GM12872 (cell line): Measurements from ENCODE around the gene MBP.

ENCODE experiments used
- TF ChIP-seq, protein P1 (sequence below): IDR thresholded peaks from 3 replicates; pipeline ENCODE4 v1.5.1; 2011; ENCODE audit warnings: low read depth, mild to moderate bottlenecking, low read length, moderate library complexity; ENCODE audit not compliant: insufficient read depth

Gene MBP

DNA sequence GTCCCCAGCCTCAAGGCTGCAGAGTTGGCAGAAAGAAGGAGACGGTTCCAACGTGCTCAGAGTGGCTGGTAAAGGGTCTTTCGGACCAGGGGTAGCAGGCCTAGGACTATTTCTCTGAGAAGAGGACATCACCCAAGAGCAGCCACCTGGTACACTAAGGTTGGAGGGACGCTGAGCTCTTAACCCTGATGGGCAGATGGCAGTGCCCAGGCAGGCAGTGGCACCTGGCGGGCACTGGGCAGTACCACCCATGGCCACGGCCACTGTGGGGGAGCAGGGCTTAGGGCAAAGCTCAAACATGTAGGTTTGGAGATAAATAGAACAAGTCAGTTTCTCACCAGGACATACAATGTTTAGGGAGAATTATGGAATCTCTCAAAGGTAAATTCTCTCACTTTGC lies 53.5 kb downstream of the MBP start:
- TF ChIP-seq, protein P1, sequence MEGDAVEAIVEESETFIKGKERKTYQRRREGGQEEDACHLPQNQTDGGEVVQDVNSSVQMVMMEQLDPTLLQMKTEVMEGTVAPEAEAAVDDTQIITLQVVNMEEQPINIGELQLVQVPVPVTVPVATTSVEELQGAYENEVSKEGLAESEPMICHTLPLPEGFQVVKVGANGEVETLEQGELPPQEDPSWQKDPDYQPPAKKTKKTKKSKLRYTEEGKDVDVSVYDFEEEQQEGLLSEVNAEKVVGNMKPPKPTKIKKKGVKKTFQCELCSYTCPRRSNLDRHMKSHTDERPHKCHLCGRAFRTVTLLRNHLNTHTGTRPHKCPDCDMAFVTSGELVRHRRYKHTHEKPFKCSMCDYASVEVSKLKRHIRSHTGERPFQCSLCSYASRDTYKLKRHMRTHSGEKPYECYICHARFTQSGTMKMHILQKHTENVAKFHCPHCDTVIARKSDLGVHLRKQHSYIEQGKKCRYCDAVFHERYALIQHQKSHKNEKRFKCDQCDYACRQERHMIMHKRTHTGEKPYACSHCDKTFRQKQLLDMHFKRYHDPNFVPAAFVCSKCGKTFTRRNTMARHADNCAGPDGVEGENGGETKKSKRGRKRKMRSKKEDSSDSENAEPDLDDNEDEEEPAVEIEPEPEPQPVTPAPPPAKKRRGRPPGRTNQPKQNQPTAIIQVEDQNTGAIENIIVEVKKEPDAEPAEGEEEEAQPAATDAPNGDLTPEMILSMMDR: no peak

DNA sequence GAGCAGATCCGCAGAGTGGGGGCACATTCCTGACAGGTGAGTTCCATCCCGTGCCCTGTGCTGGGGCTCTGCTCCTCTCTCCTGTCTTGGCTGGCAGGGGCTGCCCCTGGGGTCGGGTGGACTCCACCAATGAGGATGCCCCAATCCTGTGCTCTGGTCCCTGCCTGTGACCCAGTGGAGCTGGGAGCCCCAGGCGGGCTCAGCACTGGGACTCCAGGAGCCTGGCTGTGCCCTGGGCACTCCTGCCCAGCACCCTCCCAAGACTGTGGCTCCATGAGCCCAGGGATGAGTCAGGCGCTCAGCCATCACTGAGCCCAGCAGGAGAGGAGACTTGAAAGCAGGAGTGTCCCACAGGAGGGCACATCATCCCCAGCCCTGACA lies 53.9 kb downstream of the MBP start:
- TF ChIP-seq, protein P1: no peak

DNA sequence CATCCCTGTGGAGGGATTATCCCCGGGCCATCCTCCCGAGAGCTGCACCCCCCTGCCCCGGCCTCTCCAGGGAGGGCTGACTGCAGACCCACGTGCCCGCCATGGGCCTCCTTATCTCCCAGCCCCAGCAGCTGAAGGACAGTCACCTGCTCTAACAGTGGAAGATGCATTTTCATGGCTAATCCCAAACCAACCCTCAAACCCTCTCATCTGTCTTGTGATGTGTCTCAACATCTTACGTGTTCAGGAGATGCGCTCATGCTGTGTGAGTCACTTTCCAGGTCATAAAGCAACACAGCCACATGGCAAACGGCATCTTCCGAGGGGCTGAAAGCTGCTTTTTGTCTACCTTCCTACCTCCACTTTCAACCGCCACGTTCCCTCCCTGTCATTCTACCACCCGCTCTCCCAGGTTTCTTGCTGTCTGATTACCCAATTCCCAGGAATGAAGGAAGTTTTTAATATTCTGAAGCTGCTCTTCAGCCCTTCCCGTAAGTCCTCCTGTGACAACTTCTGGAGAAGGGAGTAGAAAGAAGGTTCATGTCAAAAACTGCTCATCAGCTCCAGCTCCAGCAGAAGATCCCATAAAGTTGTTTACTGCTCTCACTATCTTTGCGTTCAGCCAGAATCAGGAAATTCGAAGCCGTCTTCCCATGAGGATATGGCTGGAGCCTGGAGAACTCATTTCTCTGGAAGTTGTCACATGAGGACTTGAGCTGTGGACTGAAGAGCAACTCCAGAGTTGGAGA lies 54.5 kb downstream of the MBP start:
- TF ChIP-seq, protein P1: no peak

DNA sequence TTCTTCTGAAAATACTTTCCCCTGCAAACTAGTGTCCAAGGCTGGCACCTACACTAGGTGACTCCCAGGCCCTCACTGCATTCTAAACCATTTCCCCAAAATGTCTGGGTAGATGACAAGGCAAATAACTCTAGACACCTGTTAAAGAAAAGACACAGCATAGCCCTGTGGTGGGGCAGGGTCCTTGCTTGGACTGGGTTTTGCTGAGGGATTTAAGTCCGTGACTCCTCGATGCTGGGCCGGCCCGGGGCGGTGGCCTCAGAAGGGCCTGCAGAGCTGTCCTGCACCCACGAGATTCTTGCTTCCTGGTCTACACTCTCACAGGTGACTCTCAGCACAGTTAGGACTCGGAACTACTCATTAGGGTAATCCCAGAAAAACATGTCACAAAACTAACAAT lies 55.2 kb downstream of the MBP start:
- TF ChIP-seq, protein P1: no peak

DNA sequence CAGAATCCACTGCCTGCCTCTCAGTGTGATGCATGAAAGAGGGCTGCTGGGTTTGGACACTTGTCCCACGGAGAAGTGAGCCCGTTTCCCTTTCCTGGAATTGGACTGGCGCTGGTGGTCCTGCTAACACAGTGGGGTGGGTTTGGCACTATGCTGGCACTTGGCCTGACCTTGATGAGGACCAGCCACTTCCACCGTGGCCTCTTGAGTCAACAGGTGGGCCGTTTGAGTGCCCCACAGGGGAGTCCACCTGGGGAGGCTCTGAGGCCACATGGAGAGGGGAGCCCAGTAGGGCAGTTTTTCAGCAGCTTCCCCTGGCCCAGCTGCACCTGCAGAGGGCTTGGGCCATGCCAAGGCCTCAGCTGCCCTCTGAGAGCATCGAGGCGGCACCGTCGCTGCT lies 56.5 kb downstream of the MBP start:
- TF ChIP-seq, protein P1: no peak

DNA sequence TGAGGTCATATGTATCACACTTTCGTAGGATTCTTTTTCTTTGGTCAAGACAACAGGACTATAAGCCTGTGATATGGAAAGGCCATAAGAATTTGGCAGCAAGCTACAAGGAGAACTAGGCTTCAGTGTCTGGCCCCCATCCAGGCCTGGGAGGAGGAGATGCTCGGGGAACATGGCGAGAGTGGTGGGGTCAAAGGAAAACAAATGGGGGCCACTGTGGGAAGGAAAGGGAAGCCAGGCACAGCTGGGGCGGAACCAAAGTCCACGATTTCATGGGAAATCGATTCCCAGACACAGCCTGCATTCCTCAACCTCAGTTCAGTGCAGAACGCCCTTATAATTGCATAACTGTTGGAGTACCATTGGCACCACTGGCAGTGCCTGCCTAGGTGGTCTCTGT lies 58.2 kb downstream of the MBP start:
- TF ChIP-seq, protein P1: no peak

DNA sequence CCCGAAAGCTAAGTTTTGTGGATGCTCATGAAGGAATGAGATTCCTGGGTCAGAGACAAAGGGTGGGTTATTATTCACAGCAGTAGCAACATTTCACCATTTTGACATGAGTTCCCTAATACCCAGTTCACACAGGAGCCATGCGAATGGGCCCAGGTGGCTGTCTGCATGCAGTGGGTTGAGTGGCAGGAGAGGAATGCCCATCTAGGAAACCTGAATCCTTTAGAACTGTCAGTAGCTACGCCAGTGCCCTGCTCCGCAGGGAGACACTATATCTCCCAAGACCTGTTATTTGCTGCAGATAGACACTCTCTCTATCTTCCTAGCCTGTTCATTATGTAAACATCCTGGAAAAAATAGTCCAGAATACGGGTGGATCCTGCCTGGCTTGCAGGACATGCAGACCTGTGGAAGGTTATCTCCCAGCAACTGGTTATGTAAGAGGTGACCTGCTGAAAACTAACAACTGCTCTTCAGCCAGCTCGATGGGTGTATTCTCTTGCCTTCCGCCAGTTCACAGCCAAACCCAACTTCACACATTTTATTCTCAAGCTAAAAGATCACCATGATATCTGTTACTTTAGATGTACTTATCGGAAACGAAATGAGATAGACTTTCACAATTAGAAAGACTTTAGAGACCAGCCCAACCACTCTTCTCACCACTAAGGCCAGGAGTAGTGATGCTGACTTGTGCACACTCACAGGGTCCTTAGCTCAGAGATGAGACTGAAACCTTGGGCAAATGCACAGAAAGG lies 59.1 kb downstream of the MBP start:
- TF ChIP-seq, protein P1: no peak
